CD14-positive monocyte (primary cell): ENCODE data around the gene MTNR1B. TPM values are rescaled to one million over a fixed set of nuclear protein-coding genes. Genes with fewer than 3 reads are reported as not detected.

ENCODE experiments used
- DNase-seq, 3 donors: peaks; one replicate each; pipeline ENCODE4 v3.0.0-alpha.2; 2011 to 2022
- H2AFZ ChIP-seq: 2 replicates; pipeline ENCODE4 v1.6.0; 2012; ENCODE audit warnings: mild to moderate bottlenecking, low read depth, low read length, inconsistent platforms; ENCODE audit not compliant: insufficient read depth, poor library complexity, severe bottlenecking
- H3K27ac ChIP-seq, 2 donors: 1 replicate in 1 of 2; 2 replicates in 1 of 2; pipeline ENCODE4 v1.5.1; 2012 to 2013; ENCODE audit warnings: low read length in 2 of 2, control low read depth in 1 of 2, inconsistent platforms in 1 of 2, low read depth in 1 of 2, mild to moderate bottlenecking in 1 of 2
- H3K27me3 ChIP-seq, 2 donors: one replicate each; pipeline versions ENCODE4 v1.6.0 to v1.6.1; 2011 to 2013; ENCODE audit warnings: low read length in 2 of 2; ENCODE audit not compliant: control insufficient read depth in 2 of 2, insufficient read depth in 2 of 2
- H3K36me3 ChIP-seq, 2 donors: replicated peaks in 1 of 2; 1 replicate in 1 of 2; 2 replicates in 1 of 2; pipeline versions ENCODE4 v1.5.1 to v1.6.1; 2012 to 2013; ENCODE audit warnings: low read length in 2 of 2, control low read depth in 1 of 2, inconsistent platforms in 1 of 2, mild to moderate bottlenecking in 1 of 2; ENCODE audit not compliant: insufficient read depth in 2 of 2, control insufficient read depth in 1 of 2
- H3K4me1 ChIP-seq, 2 donors: 1 replicate in 1 of 2; 2 replicates in 1 of 2; pipeline versions ENCODE4 v1.5.1 to v1.6.1; 2012 to 2013; ENCODE audit warnings: low read length in 2 of 2, control low read depth in 1 of 2, inconsistent platforms in 1 of 2, mild to moderate bottlenecking in 1 of 2, moderate library complexity in 1 of 2; ENCODE audit not compliant: insufficient read depth in 2 of 2, control insufficient read depth in 1 of 2
- H3K4me2 ChIP-seq: replicated peaks from 2 replicates; pipeline ENCODE3; 2012; ENCODE audit warnings: low read length, moderate library complexity, mild to moderate bottlenecking; ENCODE audit not compliant: poor library complexity, severe bottlenecking; ENCODE audit errors: extremely low read depth
- H3K4me3 ChIP-seq, 3 experiments: fragments of 200-600 bp in 1 of 3; sonication (generic) in 1 of 3; replicated peaks in 1 of 3; 1 replicate in 2 of 3; 2 replicates in 1 of 3; pipeline ENCODE4 v1.5.1; 2011 to 2013; ENCODE audit warnings: low read length in 3 of 3, mild to moderate bottlenecking in 3 of 3, control low read depth in 2 of 3, low read depth in 2 of 3, inconsistent platforms in 1 of 3, moderate library complexity in 1 of 3
- H3K79me2 ChIP-seq: 2 replicates; pipeline ENCODE4 v1.6.0; 2012; ENCODE audit warnings: mild to moderate bottlenecking, control low read depth, inconsistent platforms, low read length, moderate library complexity; ENCODE audit not compliant: insufficient read depth
- H3K9ac ChIP-seq: 2 replicates; pipeline ENCODE4 v1.6.0; 2017; ENCODE audit warnings: low read length, mild to moderate bottlenecking; ENCODE audit not compliant: insufficient read depth, poor library complexity, severe bottlenecking
- H3K9me3 ChIP-seq, 2 donors: replicated peaks in 1 of 2; 1 replicate in 1 of 2; 2 replicates in 1 of 2; pipeline versions ENCODE4 v1.5.1 to v1.6.1; 2012 to 2013; ENCODE audit warnings: low read length in 2 of 2, control low read depth in 1 of 2; ENCODE audit not compliant: control insufficient read depth in 1 of 2, insufficient read depth in 1 of 2
- H4K20me1 ChIP-seq: 2 replicates; pipeline ENCODE4 v1.6.0; 2012; ENCODE audit warnings: mild to moderate bottlenecking, low read length, control low read depth, moderate library complexity; ENCODE audit not compliant: insufficient read depth
- H3K27ac Mint-ChIP-seq, 7 donors: one replicate each; pipeline ENCODE4 v1.8.0; 2020; ENCODE audit warnings: mild to moderate bottlenecking in 7 of 7, mixed read lengths in 7 of 7, moderate library complexity in 6 of 7, inconsistent platforms in 2 of 7
- H3K27me3 Mint-ChIP-seq, 3 donors: one replicate each; pipeline ENCODE4 v1.8.0; 2021 to 2022; ENCODE audit warnings: low read depth in 3 of 3, mild to moderate bottlenecking in 3 of 3, mixed read lengths in 3 of 3, moderate library complexity in 3 of 3, inconsistent platforms in 1 of 3
- H3K36me3 Mint-ChIP-seq, 2 donors: one replicate each; pipeline ENCODE4 v1.8.0; 2020; ENCODE audit warnings: mixed read lengths in 2 of 2, inconsistent platforms in 1 of 2, mild to moderate bottlenecking in 1 of 2
- H3K4me1 Mint-ChIP-seq: one replicate; pipeline ENCODE4 v1.8.0; 2020; ENCODE audit warnings: mild to moderate bottlenecking, mixed read lengths
- H3K4me3 Mint-ChIP-seq, 2 donors: one replicate each; pipeline ENCODE4 v1.8.0; 2020; ENCODE audit warnings: mild to moderate bottlenecking in 2 of 2, mixed read lengths in 2 of 2, moderate library complexity in 1 of 2
- H3K9me3 Mint-ChIP-seq, 7 donors: one replicate each; pipeline ENCODE4 v1.8.0; 2020 to 2022; ENCODE audit warnings: mixed read lengths in 7 of 7, mild to moderate bottlenecking in 6 of 7, moderate library complexity in 6 of 7, inconsistent platforms in 2 of 7
- WGBS: methylation state at CpG from one replicate; pipeline ENCODE4 v1.1.5; 2013; ENCODE audit warnings: missing lambda C conversion rate; ENCODE audit not compliant: insufficient coverage; 5-methylcytosine and 5-hydroxymethylcytosine counted together
- intact Hi-C, 2 donors: fragments of 100-400 bp; cut with micrococcal nuclease; formaldehyde crosslinking; loops; one replicate each; pipeline versions ENCODE4 v1.15.0 to v1.15.1; 2023
- polyA plus RNA-seq, 3 donors: library from polyadenylated mRNA; depleted of rRNA in 1 of 3; unstranded in 2 of 3; stranded (reverse) in 1 of 3; fragments of 300-500 nt in 2 of 3; fragments of >200 nt in 1 of 3; fragmentation: Illumina TruSeq in 2 of 3; gene quantifications; 1 replicate in 2 of 3; 2 replicates in 1 of 3; pipeline ENCODE4 v1.2.3, GENCODE V29; 2012 to 2021
- TF ChIP-seq, protein P1 (sequence below): fragments of 200-600 bp; IDR thresholded peaks from one replicate; pipeline ENCODE4 v1.8.0; 2022; ENCODE audit warnings: antibody characterized with exemption, mild to moderate bottlenecking

MTNR1B gene
- polyA plus RNA-seq, 3 donors = not detected

DNA sequence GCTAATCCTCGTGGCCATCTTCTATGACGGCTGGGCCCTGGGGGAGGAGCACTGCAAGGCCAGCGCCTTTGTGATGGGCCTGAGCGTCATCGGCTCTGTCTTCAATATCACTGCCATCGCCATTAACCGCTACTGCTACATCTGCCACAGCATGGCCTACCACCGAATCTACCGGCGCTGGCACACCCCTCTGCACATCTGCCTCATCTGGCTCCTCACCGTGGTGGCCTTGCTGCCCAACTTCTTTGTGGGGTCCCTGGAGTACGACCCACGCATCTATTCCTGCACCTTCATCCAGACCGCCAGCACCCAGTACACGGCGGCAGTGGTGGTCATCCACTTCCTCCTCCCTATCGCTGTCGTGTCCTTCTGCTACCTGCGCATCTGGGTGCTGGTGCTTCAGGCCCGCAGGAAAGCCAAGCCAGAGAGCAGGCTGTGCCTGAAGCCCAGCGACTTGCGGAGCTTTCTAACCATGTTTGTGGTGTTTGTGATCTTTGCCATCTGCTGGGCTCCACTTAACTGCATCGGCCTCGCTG is 12.1 kb downstream of the MTNR1B start:
- no peak for DNase-seq

DNA sequence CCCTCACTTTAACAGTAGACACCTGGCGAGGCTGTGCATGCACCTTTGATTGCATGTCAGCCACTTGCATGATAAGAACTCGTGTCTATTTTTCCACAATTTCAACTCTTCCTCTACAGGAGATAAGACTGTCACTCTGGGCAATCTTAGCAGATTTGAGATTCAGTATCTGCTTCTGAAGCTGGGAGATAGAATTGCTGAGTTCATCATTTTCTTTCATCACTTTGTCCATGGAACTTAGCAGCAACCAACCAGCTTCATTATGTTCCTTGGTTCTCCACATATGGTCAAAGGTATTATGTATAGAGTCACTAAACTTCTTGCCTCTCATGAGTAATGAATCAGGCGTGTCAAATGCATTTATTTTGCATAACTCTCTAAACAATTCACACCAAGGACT is 17.1 kb downstream of the MTNR1B start:
- 83% methylated on average over 1 of the region's 3 CpGs for WGBS
- TF ChIP-seq, protein P1, sequence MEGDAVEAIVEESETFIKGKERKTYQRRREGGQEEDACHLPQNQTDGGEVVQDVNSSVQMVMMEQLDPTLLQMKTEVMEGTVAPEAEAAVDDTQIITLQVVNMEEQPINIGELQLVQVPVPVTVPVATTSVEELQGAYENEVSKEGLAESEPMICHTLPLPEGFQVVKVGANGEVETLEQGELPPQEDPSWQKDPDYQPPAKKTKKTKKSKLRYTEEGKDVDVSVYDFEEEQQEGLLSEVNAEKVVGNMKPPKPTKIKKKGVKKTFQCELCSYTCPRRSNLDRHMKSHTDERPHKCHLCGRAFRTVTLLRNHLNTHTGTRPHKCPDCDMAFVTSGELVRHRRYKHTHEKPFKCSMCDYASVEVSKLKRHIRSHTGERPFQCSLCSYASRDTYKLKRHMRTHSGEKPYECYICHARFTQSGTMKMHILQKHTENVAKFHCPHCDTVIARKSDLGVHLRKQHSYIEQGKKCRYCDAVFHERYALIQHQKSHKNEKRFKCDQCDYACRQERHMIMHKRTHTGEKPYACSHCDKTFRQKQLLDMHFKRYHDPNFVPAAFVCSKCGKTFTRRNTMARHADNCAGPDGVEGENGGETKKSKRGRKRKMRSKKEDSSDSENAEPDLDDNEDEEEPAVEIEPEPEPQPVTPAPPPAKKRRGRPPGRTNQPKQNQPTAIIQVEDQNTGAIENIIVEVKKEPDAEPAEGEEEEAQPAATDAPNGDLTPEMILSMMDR = no peak

More for the DNA sequence above, 12.1 kb downstream of the MTNR1B start:
- Mint-ChIP-seq H3K9me3 (peaks cover 0 to 19% (median 10%) of the 10 kb centered on the region in 7 donors), H3K4me3 (no peak overlapping the region), H3K36me3 (no peaks in the 10 kb centered on the region), H3K27me3 (peaks cover 0 to 2% (median 0%) of the 10 kb centered on the region in 3 donors), H3K27ac (no peak overlapping the region), H3K4me1 (no peaks in the 10 kb centered on the region)
- no peak overlapping the region for H3K4me2 ChIP-seq
- H3K27me3 ChIP-seq = no peaks in the 10 kb centered on the region
- no peak overlapping the region for H3K4me3 ChIP-seq
- no peak overlapping the region for H3K9ac ChIP-seq
- TF ChIP-seq, protein P1 = no peak
- intact Hi-C loops = no loop called here
- no peaks in the 10 kb centered on the region for H3K36me3 ChIP-seq
- H3K4me1 ChIP-seq = no peaks in the 10 kb centered on the region
- no peak overlapping the region for H2AFZ ChIP-seq
- no peak overlapping the region for H3K27ac ChIP-seq
- H4K20me1 ChIP-seq = no peaks in the 10 kb centered on the region
- H3K9me3 ChIP-seq = peaks cover 0 to 20% of the 10 kb centered on the region in 2 donors
- no peaks in the 10 kb centered on the region for H3K79me2 ChIP-seq
- WGBS = 93% methylated on average over 19 of the region's 24 CpGs

More for the DNA sequence above, 17.1 kb downstream of the MTNR1B start:
- H3K36me3 Mint-ChIP-seq = no peaks in the 10 kb centered on the region
- H3K4me3 ChIP-seq = no peak overlapping the region
- no peaks in the 10 kb centered on the region for H3K27me3 ChIP-seq
- H3K4me2 ChIP-seq = no peak overlapping the region
- peaks cover 5 to 24% (median 14%) of the 10 kb centered on the region in 7 donors for H3K9me3 Mint-ChIP-seq
- H4K20me1 ChIP-seq = no peaks in the 10 kb centered on the region
- peaks cover 0 to 12% of the 10 kb centered on the region in 2 donors for H3K9me3 ChIP-seq
- no peaks in the 10 kb centered on the region for H3K36me3 ChIP-seq
- H3K79me2 ChIP-seq = no peaks in the 10 kb centered on the region
- no peak overlapping the region for H3K4me3 Mint-ChIP-seq
- intact Hi-C loops = no loop called here
- no peaks in the 10 kb centered on the region for H3K4me1 ChIP-seq
- DNase-seq = no peak
- H3K27ac ChIP-seq = no peak overlapping the region
- H3K9ac ChIP-seq = no peak overlapping the region
- peaks cover 0 to 2% (median 0%) of the 10 kb centered on the region in 3 donors for H3K27me3 Mint-ChIP-seq
- no peak overlapping the region for H2AFZ ChIP-seq
- H3K27ac Mint-ChIP-seq = no peak overlapping the region
- H3K4me1 Mint-ChIP-seq = no peaks in the 10 kb centered on the region
